Osteoblast (primary cell): ENCODE data around the gene HCN2. TPM values are rescaled to one million over a fixed set of nuclear protein-coding genes. Genes with fewer than 3 reads are reported as not detected.
A peak's percentile ranks its signal among the peaks of the same experiment; 100 is the strongest.

Experiments used
- DNase-seq: peaks from one replicate; pipeline ENCODE4 v3.0.0; 2011; ENCODE audit warnings: low spot score, mixed read lengths; ENCODE audit not compliant: insufficient read length; ENCODE audit errors: missing footprints
- H2AFZ ChIP-seq: 2 replicates; pipeline ENCODE4 v1.6.0; 2011; ENCODE audit warnings: mild to moderate bottlenecking, low read length
- H3K27ac ChIP-seq: 2 replicates; pipeline ENCODE4 v1.5.1; 2011; ENCODE audit warnings: mild to moderate bottlenecking, low read depth, low read length, moderate library complexity
- H3K27me3 ChIP-seq: 2 replicates; pipeline ENCODE4 v1.6.0; 2012; ENCODE audit warnings: mild to moderate bottlenecking, control low read depth, inconsistent platforms, low read length, moderate library complexity; ENCODE audit not compliant: insufficient read depth
- H3K36me3 ChIP-seq: 2 replicates; pipeline ENCODE4 v1.5.1; 2011; ENCODE audit warnings: mild to moderate bottlenecking, low read length, control low read depth, moderate library complexity; ENCODE audit not compliant: insufficient read depth
- H3K4me1 ChIP-seq: 2 replicates; pipeline ENCODE4 v1.5.1; 2011; ENCODE audit warnings: mild to moderate bottlenecking, low read length, control low read depth, moderate library complexity; ENCODE audit not compliant: insufficient read depth
- H3K4me2 ChIP-seq: 2 replicates; pipeline ENCODE4 v1.6.0; 2011; ENCODE audit warnings: mild to moderate bottlenecking, low read length; ENCODE audit not compliant: insufficient read depth
- H3K4me3 ChIP-seq: fragments of 200-600 bp; sonication (generic); 3 replicates; pipeline ENCODE4 v1.5.1; 2012; ENCODE audit warnings: mild to moderate bottlenecking, low read length, inconsistent platforms; ENCODE audit not compliant: insufficient read depth
- H3K79me2 ChIP-seq: 2 replicates; pipeline ENCODE4 v1.6.0; 2012; ENCODE audit warnings: mild to moderate bottlenecking, low read length, control low read depth, inconsistent platforms; ENCODE audit not compliant: insufficient read depth
- H3K9me3 ChIP-seq: 2 replicates; pipeline ENCODE4 v1.5.1; 2011; ENCODE audit warnings: low read depth, low read length, control low read depth
- H4K20me1 ChIP-seq: 2 replicates; pipeline ENCODE4 v1.6.0; 2012; ENCODE audit warnings: mild to moderate bottlenecking, low read length, control low read depth; ENCODE audit not compliant: insufficient read depth
- CTCF ChIP-seq: IDR thresholded peaks from 2 replicates; pipeline ENCODE4 v1.5.1; 2011; ENCODE audit warnings: mild to moderate bottlenecking, low read depth, low read length, moderate library complexity; ENCODE audit errors: extremely low read depth
- total RNA-seq: library from RNA; depleted of rRNA; stranded (reverse); fragments of >200 nt; gene quantifications from 2 replicates; pipeline ENCODE4 v1.2.3, GENCODE V29; 2012

Gene HCN2
- total RNA-seq, 1 donor = 1.4 TPM

DNA sequence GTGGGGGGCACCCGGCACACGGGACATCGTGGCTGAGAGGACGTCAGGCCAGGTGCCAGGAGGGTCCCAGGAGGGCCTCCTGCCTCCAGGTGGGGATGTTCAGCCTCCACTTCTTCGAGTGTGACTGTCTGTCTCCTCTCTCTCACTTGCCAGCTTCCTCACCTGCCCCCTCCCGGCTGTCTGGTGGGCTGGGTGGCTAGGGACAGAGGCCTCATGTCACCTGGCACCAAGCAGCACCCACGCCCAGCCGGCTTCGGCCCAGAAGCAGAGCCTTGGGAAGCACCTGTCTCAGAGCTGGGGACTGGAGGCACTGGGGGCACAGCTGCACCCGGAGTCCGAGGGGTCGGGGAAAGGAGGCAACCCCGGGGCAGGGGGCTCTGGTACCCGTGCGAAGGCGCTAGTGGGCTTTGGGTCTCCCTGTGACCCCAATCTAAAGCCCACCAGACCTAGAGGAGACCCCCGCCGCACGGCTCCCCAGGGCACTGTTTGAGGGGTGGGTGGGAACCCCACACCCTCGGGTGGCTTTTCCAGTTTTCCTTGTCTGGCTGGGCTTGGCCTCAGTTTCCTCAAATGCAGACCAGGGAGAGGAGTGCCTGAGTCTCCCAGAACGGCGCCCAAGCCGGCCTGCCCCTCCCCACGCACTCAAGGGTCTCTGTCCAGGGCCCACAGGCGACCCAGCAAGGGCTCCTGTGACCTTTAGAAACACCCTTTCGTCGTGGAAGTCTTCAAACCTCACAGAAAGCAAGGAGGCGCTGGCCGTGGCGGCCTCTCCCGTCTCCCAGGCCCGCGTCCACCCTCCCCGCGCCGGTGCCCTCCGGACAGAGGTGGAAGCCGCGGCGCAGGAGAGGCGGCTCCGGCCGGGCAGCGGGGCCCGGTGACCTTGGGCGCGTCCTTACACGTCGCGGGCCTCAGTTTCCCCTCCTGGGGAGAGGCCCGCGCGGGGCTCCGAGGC, 664 bp upstream of the HCN2 start:
- Histone ChIP-seq H3K9me3 (no peaks in the 10 kb centered on the region), H2AFZ (no peak overlapping the region), H3K27me3 (peaks cover 23% of the 10 kb centered on the region), H3K79me2 (no peaks in the 10 kb centered on the region), H3K27ac (no peak overlapping the region), H3K36me3 (no peaks in the 10 kb centered on the region), H4K20me1 (peaks cover 27% of the 10 kb centered on the region), H3K4me1 (peaks cover 18% of the 10 kb centered on the region), H3K4me2 (peak overlapping the region; percentile 48), H3K4me3 (no peak overlapping the region)
- TF ChIP-seq CTCF = no peak
- DNase-seq = no peak

DNA sequence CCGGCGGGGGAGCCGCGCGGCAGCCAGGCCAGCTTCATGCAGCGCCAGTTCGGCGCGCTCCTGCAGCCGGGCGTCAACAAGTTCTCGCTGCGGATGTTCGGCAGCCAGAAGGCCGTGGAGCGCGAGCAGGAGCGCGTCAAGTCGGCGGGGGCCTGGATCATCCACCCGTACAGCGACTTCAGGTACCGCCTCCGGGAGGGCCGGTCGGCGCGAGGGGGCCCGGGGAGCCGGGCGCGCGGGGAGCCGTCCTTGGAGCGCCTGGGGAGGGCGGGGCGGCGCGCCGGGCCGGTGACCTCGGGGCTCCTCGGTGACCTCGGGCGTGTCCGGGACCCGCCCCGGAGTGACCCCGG, 690 bp downstream of the HCN2 start:
- Histone ChIP-seq H2AFZ (no peak overlapping the region), H3K4me3 (no peak overlapping the region), H3K4me2 (no peak overlapping the region), H3K27ac (no peak overlapping the region), H3K36me3 (no peaks in the 10 kb centered on the region), H3K4me1 (peaks cover 18% of the 10 kb centered on the region), H4K20me1 (peaks cover 18% of the 10 kb centered on the region), H3K27me3 (peaks cover 23% of the 10 kb centered on the region), H3K9me3 (no peaks in the 10 kb centered on the region), H3K79me2 (no peaks in the 10 kb centered on the region)
- no peak for TF ChIP-seq CTCF
- no peak for DNase-seq

- no peaks in the 10 kb centered on the region for H3K9me3 ChIP-seq
- H3K4me2 ChIP-seq = no peak overlapping the region
Measured at GRCh38 chr19:590750-591098, 1.0 kb downstream of the HCN2 start.

More at GRCh38 chr19:590750-591098, 1.0 kb downstream of the HCN2 start:
- Histone ChIP-seq H3K4me1 (peaks cover 18% of the 10 kb centered on the region), H3K36me3 (no peaks in the 10 kb centered on the region), H3K27me3 (peaks cover 23% of the 10 kb centered on the region), H3K27ac (no peak overlapping the region), H4K20me1 (peaks cover 18% of the 10 kb centered on the region), H2AFZ (no peak overlapping the region), H3K4me3 (no peak overlapping the region), H3K79me2 (no peaks in the 10 kb centered on the region)
- TF ChIP-seq CTCF = no peak
- DNase-seq = no peak
